HL-60 (cell line): ENCODE data around the gene LRRN4.

Experiments
- DNase-seq, 2 experiments: peaks; one replicate each; pipeline ENCODE4 v3.0.0-alpha.2; 2010 to 2020; ENCODE audit warnings: low read depth in 1 of 2, low spot score in 1 of 2
- H3K27ac ChIP-seq: fragments of 250-450 bp; sonication (Bioruptor Pico); replicated peaks from 2 replicates; pipeline ENCODE4 v1.5.1; 2020; ENCODE audit warnings: mild to moderate bottlenecking, moderate library complexity
- H3K27me3 ChIP-seq: fragments of 250-450 bp; sonication (Bioruptor Pico); 2 replicates; pipeline ENCODE4 v1.5.1; 2021; ENCODE audit warnings: mild to moderate bottlenecking, moderate library complexity; ENCODE audit not compliant: insufficient read depth, poor library complexity, severe bottlenecking
- H3K4me3 ChIP-seq: replicated peaks from 2 replicates; pipeline ENCODE4 v1.5.1; 2011; ENCODE audit warnings: mild to moderate bottlenecking, control low read depth, low read length; ENCODE audit not compliant: insufficient read depth
- CTCF ChIP-seq: IDR thresholded peaks from one replicate; pipeline ENCODE4 v1.5.1; 2011; ENCODE audit warnings: low read length, control low read depth, inconsistent platforms; ENCODE audit not compliant: insufficient read depth
- GABPA ChIP-seq: IDR thresholded peaks from 2 replicates; pipeline ENCODE4 v1.6.1; 2012; ENCODE audit warnings: low read depth
- POLR2AphosphoS5 ChIP-seq: IDR thresholded peaks from 2 replicates; pipeline ENCODE4 v1.6.1; 2012; ENCODE audit warnings: low read depth
- SPI1 ChIP-seq: IDR thresholded peaks from 2 replicates; pipeline ENCODE4 v1.6.1; 2012; ENCODE audit warnings: low read depth, mild to moderate bottlenecking, borderline replicate concordance
- TF ChIP-seq, protein P1 (sequence below): IDR thresholded peaks from 2 replicates; pipeline ENCODE4 v1.6.1; 2012; ENCODE audit warnings: low read depth; ENCODE audit not compliant: insufficient replicate concordance

The LRRN4 gene

GRCh38 chr20:6051505-6051904, 2.4 kb downstream of the LRRN4 start:
- Histone ChIP-seq H3K4me3 (no peak overlapping the region), H3K27ac (no peak overlapping the region), H3K27me3 (peaks cover 29% of the 10 kb centered on the region)
- peak; percentile 6 to 29 for DNase-seq
- TF ChIP-seq, protein P1, sequence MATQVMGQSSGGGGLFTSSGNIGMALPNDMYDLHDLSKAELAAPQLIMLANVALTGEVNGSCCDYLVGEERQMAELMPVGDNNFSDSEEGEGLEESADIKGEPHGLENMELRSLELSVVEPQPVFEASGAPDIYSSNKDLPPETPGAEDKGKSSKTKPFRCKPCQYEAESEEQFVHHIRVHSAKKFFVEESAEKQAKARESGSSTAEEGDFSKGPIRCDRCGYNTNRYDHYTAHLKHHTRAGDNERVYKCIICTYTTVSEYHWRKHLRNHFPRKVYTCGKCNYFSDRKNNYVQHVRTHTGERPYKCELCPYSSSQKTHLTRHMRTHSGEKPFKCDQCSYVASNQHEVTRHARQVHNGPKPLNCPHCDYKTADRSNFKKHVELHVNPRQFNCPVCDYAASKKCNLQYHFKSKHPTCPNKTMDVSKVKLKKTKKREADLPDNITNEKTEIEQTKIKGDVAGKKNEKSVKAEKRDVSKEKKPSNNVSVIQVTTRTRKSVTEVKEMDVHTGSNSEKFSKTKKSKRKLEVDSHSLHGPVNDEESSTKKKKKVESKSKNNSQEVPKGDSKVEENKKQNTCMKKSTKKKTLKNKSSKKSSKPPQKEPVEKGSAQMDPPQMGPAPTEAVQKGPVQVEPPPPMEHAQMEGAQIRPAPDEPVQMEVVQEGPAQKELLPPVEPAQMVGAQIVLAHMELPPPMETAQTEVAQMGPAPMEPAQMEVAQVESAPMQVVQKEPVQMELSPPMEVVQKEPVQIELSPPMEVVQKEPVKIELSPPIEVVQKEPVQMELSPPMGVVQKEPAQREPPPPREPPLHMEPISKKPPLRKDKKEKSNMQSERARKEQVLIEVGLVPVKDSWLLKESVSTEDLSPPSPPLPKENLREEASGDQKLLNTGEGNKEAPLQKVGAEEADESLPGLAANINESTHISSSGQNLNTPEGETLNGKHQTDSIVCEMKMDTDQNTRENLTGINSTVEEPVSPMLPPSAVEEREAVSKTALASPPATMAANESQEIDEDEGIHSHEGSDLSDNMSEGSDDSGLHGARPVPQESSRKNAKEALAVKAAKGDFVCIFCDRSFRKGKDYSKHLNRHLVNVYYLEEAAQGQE = no peak
- TF ChIP-seq CTCF = no peak
- TF ChIP-seq SPI1 = peak; percentile 93

DNA sequence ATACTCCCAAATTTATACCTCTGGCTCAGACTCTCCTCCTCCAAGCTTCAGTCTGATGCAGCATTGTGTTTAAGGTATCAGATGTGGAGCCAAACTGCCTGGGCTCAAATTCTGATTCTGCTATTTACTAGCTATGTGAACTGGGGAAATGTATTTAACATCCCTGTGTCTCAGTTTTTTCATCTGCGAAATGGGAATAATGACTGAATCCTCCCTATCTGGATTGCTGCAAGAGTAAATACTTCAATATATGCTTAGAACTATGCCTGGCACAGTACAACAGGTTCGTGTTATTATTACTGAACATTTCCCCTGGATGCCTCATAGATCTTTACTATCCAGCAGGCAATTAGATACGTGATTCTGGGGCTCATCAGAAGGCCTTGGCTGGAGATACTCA, 5.5 kb downstream of the LRRN4 start:
- DNase-seq = no peak
- Histone ChIP-seq H3K27ac (no peak overlapping the region), H3K4me3 (no peak overlapping the region), H3K27me3 (peaks cover 29% of the 10 kb centered on the region)
- TF ChIP-seq SPI1 = no peak
- no peak for TF ChIP-seq CTCF
- TF ChIP-seq POLR2AphosphoS5 = no peak
- TF ChIP-seq, protein P1 = no peak
- no peak for TF ChIP-seq GABPA

GRCh38 chr20:6046432-6046831, 7.4 kb downstream of the LRRN4 start:
- Histone ChIP-seq H3K4me3 (no peak overlapping the region), H3K27me3 (peaks cover 14% of the 10 kb centered on the region), H3K27ac (no peak overlapping the region)
- TF ChIP-seq, protein P1 = no peak
- no peak for TF ChIP-seq GABPA
- no peak for TF ChIP-seq POLR2AphosphoS5
- no peak for TF ChIP-seq CTCF
- TF ChIP-seq SPI1 = no peak
- DNase-seq = no peak
